Measurements from ENCODE around the gene BTRC. TPM values are rescaled to one million over a fixed set of nuclear protein-coding genes. Genes with fewer than 3 reads are reported as not detected.

Gene BTRC
- total and polyA plus RNA-seq, 2 donors (not counting 3 experiments of a cell fraction or from before 2014, with no cell fraction given) = 11.6 to 18.5 TPM

- Histone ChIP-seq H3K4me3 (replicated peaks in 1 of 3; ENCODE audit: insufficient read depth in 1 of 3, low read depth in 1 of 3, low read length in 3 of 3) (no peak overlapping the region), H3K79me2 (ENCODE audit: control insufficient read depth, insufficient read depth, low read length) (no peaks in the 10 kb centered on the region), H3K9me1 (replicated peaks; ENCODE audit: control insufficient read depth, extremely low read depth, insufficient read depth, low read length) (no peaks in the 10 kb centered on the region), H3K9me3 (replicated peaks; ENCODE audit: control insufficient read depth, insufficient read depth, low read length) (no peaks in the 10 kb centered on the region), H3K27ac (ENCODE audit: insufficient read depth, low read depth, low read length) (no peak overlapping the region), H3K36me3 (ENCODE audit: control insufficient read depth in 2 of 2, extremely low read depth in 1 of 2, insufficient read depth in 2 of 2, low read length in 2 of 2) (no peaks in the 10 kb centered on the region), H3K4me2 (ENCODE audit: insufficient read depth, low read length) (no peak overlapping the region), H3K4me1 (ENCODE audit: control insufficient read depth, extremely low read depth, insufficient read depth, low read length) (no peaks in the 10 kb centered on the region), H3K27me3 (ENCODE audit: control insufficient read depth in 2 of 2, insufficient read depth in 2 of 2, low read length in 2 of 2) (no peaks in the 10 kb centered on the region), H4K20me1 (replicated peaks; ENCODE audit: control insufficient read depth, extremely low read depth, insufficient read depth, low read length) (no peaks in the 10 kb centered on the region), H2AFZ (ENCODE audit: low read depth, low read length) (no peak overlapping the region), H3K9ac (replicated peaks; ENCODE audit: extremely low read depth, insufficient read depth, low read length) (no peak overlapping the region)
- TF ChIP-seq JUN (IDR thresholded peaks at IDR 0.05; ENCODE audit: borderline replicate concordance, insufficient read depth, insufficient read length, low read depth) (no peak), EZH2 (IDR thresholded peaks at IDR 0.05; ENCODE audit: borderline replicate concordance, low read depth, low read length, severe bottlenecking) (no peak), MAX (IDR thresholded peaks at IDR 0.05; ENCODE audit: insufficient read depth, insufficient read length) (no peak)
- dilution Hi-C loops (cut with MboI; ENCODE audit: extremely low pct_ligation_motif_present, low sequenced_read_pairs) (no loop called here), intact Hi-C loops (cut with micrococcal nuclease) (no loop called here)
- no peak for DNase-seq (ENCODE audit: low read depth, low spot score)
- no TSS peak for BruUV-seq (replicated peaks)
- FAIRE-seq = no peak
- ChIA-PET POLR2A (no interaction called here), CTCF (interaction anchor here (1.0 to 9.6 kb wide), 3 partner anchors 10 to 25 kb away, joined by 3 to 93 read pairs (median 4); no protein-coding TSS in a partner anchor)
Observed at GRCh38 chr10:101451667-101452069, 97.7 kb downstream of the BTRC start.

- no peaks in the 10 kb centered on the region for H3K27me3 ChIP-seq (ENCODE audit: control insufficient read depth in 2 of 2, insufficient read depth in 2 of 2, low read length in 2 of 2)
- dilution Hi-C loops (cut with MboI; ENCODE audit: extremely low pct_ligation_motif_present, low sequenced_read_pairs) = no loop called here
- no peaks in the 10 kb centered on the region for H3K9me1 ChIP-seq (replicated peaks; ENCODE audit: control insufficient read depth, extremely low read depth, insufficient read depth, low read length)
- DNase-seq (ENCODE audit: low read depth, low spot score) = no peak
- no peak for TF ChIP-seq MYC (IDR thresholded peaks at IDR 0.05; ENCODE audit: low read depth, low read length)
- no peak for TF ChIP-seq POLR2AphosphoS5 (IDR thresholded peaks at IDR 0.05; ENCODE audit: insufficient read depth, low read depth, low read length)
- no peak for TF ChIP-seq POLR2A (IDR thresholded peaks at IDR 0.05; ENCODE audit: low read depth, low read length)
- no peak for TF ChIP-seq EZH2 (IDR thresholded peaks at IDR 0.05; ENCODE audit: borderline replicate concordance, low read depth, low read length, severe bottlenecking)
- TF ChIP-seq CTCF (IDR thresholded peaks at IDR 0.05; ENCODE audit: extremely low read depth in 1 of 2, insufficient read depth in 1 of 2, low read depth in 1 of 2, low read length in 2 of 2) = no peak
- TF ChIP-seq MAX (IDR thresholded peaks at IDR 0.05; ENCODE audit: insufficient read depth, insufficient read length) = no peak
- no peak for TF ChIP-seq GATA2 (IDR thresholded peaks at IDR 0.05; ENCODE audit: insufficient read depth, insufficient read length, low read depth, low read length)
- no peak for TF ChIP-seq JUN (IDR thresholded peaks at IDR 0.05; ENCODE audit: borderline replicate concordance, insufficient read depth, insufficient read length, low read depth)
- TF ChIP-seq FOS (IDR thresholded peaks at IDR 0.05; ENCODE audit: borderline replicate concordance, insufficient read depth, low read length) = no peak
- no peak overlapping the region for H3K4me2 ChIP-seq (ENCODE audit: insufficient read depth, low read length)
- no TSS peak for BruUV-seq (replicated peaks)
- H3K9ac ChIP-seq (replicated peaks; ENCODE audit: extremely low read depth, insufficient read depth, low read length) = no peak overlapping the region
- ChIA-PET POLR2A (no interaction called here), CTCF (interaction anchor here (1.0 to 9.6 kb wide), 4 partner anchors 8 to 25 kb away, joined by 3 to 93 read pairs (median 8); no protein-coding TSS in a partner anchor)
- no peaks in the 10 kb centered on the region for H3K9me3 ChIP-seq (replicated peaks; ENCODE audit: control insufficient read depth, insufficient read depth, low read length)
- no peaks in the 10 kb centered on the region for H3K4me1 ChIP-seq (ENCODE audit: control insufficient read depth, extremely low read depth, insufficient read depth, low read length)
- no peak overlapping the region for H2AFZ ChIP-seq (ENCODE audit: low read depth, low read length)
- no peaks in the 10 kb centered on the region for H3K36me3 ChIP-seq (ENCODE audit: control insufficient read depth in 2 of 2, extremely low read depth in 1 of 2, insufficient read depth in 2 of 2, low read length in 2 of 2)
- H3K79me2 ChIP-seq (ENCODE audit: control insufficient read depth, insufficient read depth, low read length) = no peaks in the 10 kb centered on the region
- no peaks in the 10 kb centered on the region for H4K20me1 ChIP-seq (replicated peaks; ENCODE audit: control insufficient read depth, extremely low read depth, insufficient read depth, low read length)
- FAIRE-seq = no peak
- H3K27ac ChIP-seq (ENCODE audit: insufficient read depth, low read depth, low read length) = no peak overlapping the region
- no peak overlapping the region for H3K4me3 ChIP-seq (replicated peaks in 1 of 3; ENCODE audit: insufficient read depth in 1 of 3, low read depth in 1 of 3, low read length in 3 of 3)
- intact Hi-C loops (cut with micrococcal nuclease) = no loop called here
Observed at GRCh38 chr10:101452176-101452575, 98.2 kb downstream of the BTRC start.
